WTC11 (cell line): Measurements from ENCODE around the gene CTNND2. TPM values are rescaled to one million over a fixed set of nuclear protein-coding genes. Genes with fewer than 3 reads are reported as not detected.

Source experiments
- ATAC-seq: fragments of 200-7000 bp; cut with Tn5 transposase; 2 replicates; pipeline ENCODE4 v1.10.0; 2021; ENCODE audit warnings: mild to moderate bottlenecking, moderate library complexity
- Bru-seq: library from RNA; stranded (reverse); fragments of 400-500 nt; gene quantifications from one replicate; lab custom pipeline; 2021; lab: Mats Ljungman, UMichigan
- CTCF ChIA-PET: fragments of 300-600 bp; sonication (Branson Sonifier 250); formaldehyde crosslinking; loops from one replicate; lab custom pipeline; 2021; ENCODE audit warnings: antibody characterized with exemption; lab: Charles Lee
- POLR2A ChIA-PET: fragments of 350-600 bp; sonication (Branson Sonifier 250); formaldehyde crosslinking; loops from one replicate; lab custom pipeline; 2021; ENCODE audit warnings: antibody characterized with exemption; lab: Charles Lee
- DNase-seq: peaks from one replicate; pipeline ENCODE4 v3.0.0; 2021; ENCODE audit warnings: low spot score
- H3K27ac Mint-ChIP-seq: 2 replicates; pipeline ENCODE4 v1.8.0; 2021; ENCODE audit warnings: mixed read lengths
- H3K27me3 Mint-ChIP-seq: 2 replicates; pipeline ENCODE4 v1.8.0; 2021; ENCODE audit warnings: low read depth, mild to moderate bottlenecking, moderate library complexity, mixed read lengths
- H3K36me3 Mint-ChIP-seq: 2 replicates; pipeline ENCODE4 v1.8.0; 2021; ENCODE audit warnings: mixed read lengths
- H3K4me1 Mint-ChIP-seq: 2 replicates; pipeline ENCODE4 v1.8.0; 2022; ENCODE audit warnings: mixed read lengths
- H3K4me3 Mint-ChIP-seq: 2 replicates; pipeline ENCODE4 v1.8.0; 2021; ENCODE audit warnings: mild to moderate bottlenecking, moderate library complexity, mixed read lengths
- H3K9me3 Mint-ChIP-seq: 2 replicates; pipeline ENCODE4 v1.8.0; 2021; ENCODE audit warnings: mixed read lengths
- ATF1 ChIP-seq: sonication (generic); formaldehyde crosslinking; IDR thresholded peaks from 2 replicates; pipeline ENCODE4 v1.8.1; 2023; ENCODE audit warnings: mild to moderate bottlenecking, moderate library complexity, missing genetic modification reagents
- CREM ChIP-seq: sonication (generic); formaldehyde crosslinking; IDR thresholded peaks from 2 replicates; pipeline ENCODE4 v1.8.1; 2022; ENCODE audit warnings: mild to moderate bottlenecking, missing genetic modification reagents, moderate library complexity
- E2F1 ChIP-seq: sonication (generic); formaldehyde crosslinking; IDR thresholded peaks from 2 replicates; pipeline ENCODE4 v1.8.0; 2022; ENCODE audit warnings: mild to moderate bottlenecking, missing genetic modification reagents
- E2F5 ChIP-seq: sonication (generic); formaldehyde crosslinking; IDR thresholded peaks from 2 replicates; pipeline ENCODE4 v1.8.1; 2022; ENCODE audit warnings: mild to moderate bottlenecking, moderate library complexity, missing genetic modification reagents
- ETV6 ChIP-seq: sonication (generic); formaldehyde crosslinking; IDR thresholded peaks from 2 replicates; pipeline ENCODE4 v1.8.1; 2022; ENCODE audit warnings: mild to moderate bottlenecking, missing genetic modification reagents
- FOXJ3 ChIP-seq: sonication (generic); formaldehyde crosslinking; IDR thresholded peaks from 2 replicates; pipeline ENCODE4 v1.9.0; 2021; ENCODE audit warnings: missing genetic modification reagents, mild to moderate bottlenecking, borderline replicate concordance
- FOXK1 ChIP-seq: sonication (generic); formaldehyde crosslinking; IDR thresholded peaks from 2 replicates; pipeline ENCODE4 v1.8.0; 2022; ENCODE audit warnings: mild to moderate bottlenecking, moderate library complexity, missing genetic modification reagents
- FOXP1 ChIP-seq: sonication (generic); formaldehyde crosslinking; IDR thresholded peaks from 2 replicates; pipeline ENCODE4 v1.8.0; 2022; ENCODE audit warnings: missing genetic modification reagents, mild to moderate bottlenecking, moderate library complexity, borderline replicate concordance
- GTF2I ChIP-seq: fragments of 250-450 bp; sonication (Bioruptor Pico); conservative IDR thresholded peaks from 2 replicates; pipeline ENCODE4 v1.4.0; 2021; ENCODE audit warnings: mild to moderate bottlenecking
- MAX ChIP-seq: sonication (generic); formaldehyde crosslinking; IDR thresholded peaks from 2 replicates; pipeline ENCODE4 v1.8.0; 2022; ENCODE audit warnings: mild to moderate bottlenecking, missing genetic modification reagents
- MXD4 ChIP-seq: fragments of 250-450 bp; sonication (Bioruptor Pico); IDR thresholded peaks from 2 replicates; pipeline ENCODE4 v1.8.0; 2021; ENCODE audit warnings: mild to moderate bottlenecking, moderate library complexity, borderline replicate concordance
- MYBL2 ChIP-seq: sonication (generic); formaldehyde crosslinking; IDR thresholded peaks from 2 replicates; pipeline ENCODE4 v1.8.1; 2023; ENCODE audit warnings: mild to moderate bottlenecking, moderate library complexity, missing genetic modification reagents
- NR1H2 ChIP-seq: sonication (generic); formaldehyde crosslinking; IDR thresholded peaks from 2 replicates; pipeline ENCODE4 v1.9.0; 2021; ENCODE audit warnings: mild to moderate bottlenecking, moderate library complexity, missing genetic modification reagents
- NR3C1 ChIP-seq: sonication (generic); formaldehyde crosslinking; conservative IDR thresholded peaks from 2 replicates; pipeline ENCODE4 v1.8.1; 2023; ENCODE audit warnings: low read depth, mild to moderate bottlenecking, missing genetic modification reagents
- PRDM15 ChIP-seq: sonication (generic); formaldehyde crosslinking; IDR thresholded peaks from 2 replicates; pipeline ENCODE4 v1.8.0; 2022; ENCODE audit warnings: missing genetic modification reagents
- PRRX2 ChIP-seq: fragments of 250-450 bp; sonication (Bioruptor Pico); IDR thresholded peaks from 2 replicates; pipeline ENCODE4 v1.8.0; 2021; ENCODE audit warnings: mild to moderate bottlenecking
- RORB ChIP-seq: fragments of 250-450 bp; sonication (Bioruptor Pico); IDR thresholded peaks from 2 replicates; pipeline ENCODE4 v1.9.0; 2021; ENCODE audit warnings: mild to moderate bottlenecking
- SMAD3 ChIP-seq: sonication (generic); formaldehyde crosslinking; IDR thresholded peaks from 2 replicates; pipeline ENCODE4 v1.8.0; 2022; ENCODE audit warnings: missing genetic modification reagents, mild to moderate bottlenecking, borderline replicate concordance
- SP1 ChIP-seq: sonication (generic); formaldehyde crosslinking; conservative IDR thresholded peaks from 2 replicates; pipeline ENCODE4 v1.8.1; 2022; ENCODE audit warnings: missing genetic modification reagents
- TEAD1 ChIP-seq: sonication (generic); formaldehyde crosslinking; IDR thresholded peaks from 2 replicates; pipeline ENCODE4 v1.8.0; 2022; ENCODE audit warnings: mild to moderate bottlenecking, missing genetic modification reagents
- TP53 ChIP-seq: sonication (generic); formaldehyde crosslinking; IDR thresholded peaks from 2 replicates; pipeline ENCODE4 v1.8.1; 2023; ENCODE audit warnings: mild to moderate bottlenecking, missing genetic modification reagents
- ZBTB21 ChIP-seq: sonication (generic); formaldehyde crosslinking; IDR thresholded peaks from 2 replicates; pipeline ENCODE4 v1.8.1; 2023; ENCODE audit warnings: mild to moderate bottlenecking, missing genetic modification reagents, borderline replicate concordance
- ZNF219 ChIP-seq: sonication (generic); formaldehyde crosslinking; IDR thresholded peaks from 2 replicates; pipeline ENCODE4 v1.8.0; 2023; ENCODE audit warnings: missing genetic modification reagents, mild to moderate bottlenecking, borderline replicate concordance
- long read RNA-seq, 3 experiments: library from RNA in 1 of 3; library from capped mRNA in 1 of 3; library from polyadenylated mRNA in 1 of 3; unstranded in 2 of 3; stranded (forward) in 1 of 3; transcript quantifications; one replicate each; pipeline ENCODE4 v2.0.0, GENCODE V29; 2021
- total RNA-seq: library from RNA; stranded (reverse); gene quantifications from 3 replicates; pipeline ENCODE4 v1.2.3, GENCODE V29; 2021
- TF ChIP-seq, protein P1 (sequence below): sonication (generic); formaldehyde crosslinking; IDR thresholded peaks from 2 replicates; pipeline ENCODE4 v1.8.1; 2022; ENCODE audit warnings: low read depth, missing genetic modification reagents, borderline replicate concordance
- TF ChIP-seq, protein P2 (sequence below): sonication (generic); formaldehyde crosslinking; IDR thresholded peaks from 2 replicates; pipeline ENCODE4 v1.8.1; 2023; ENCODE audit warnings: mild to moderate bottlenecking, moderate library complexity, missing genetic modification reagents
- TF ChIP-seq, protein P3 (sequence below): sonication (generic); formaldehyde crosslinking; IDR thresholded peaks from 2 replicates; pipeline ENCODE4 v1.8.1; 2023; ENCODE audit warnings: mild to moderate bottlenecking, missing genetic modification reagents, moderate library complexity

The CTNND2 gene
- total RNA-seq (8.6 to 11.9 TPM (median 10.4 TPM) in 3 replicates), Bru-seq, nascent RNA (percentile 44 among the genes with signal in this experiment)
- long read RNA-seq, experiment 1, full-length matches to known transcripts, result 6 of 21 reads
- long read RNA-seq, experiment 1, partial matches to known transcripts, result 5 of 21 reads
- long read RNA-seq, experiment 1, other reads (novel, unspliced or antisense), result 10 of 21 reads
- long read RNA-seq, experiment 2, full-length matches to known transcripts, result 1 of 10 reads
- long read RNA-seq, experiment 2, partial matches to known transcripts, result 3 of 10 reads
- long read RNA-seq, experiment 2, other reads (novel, unspliced or antisense), result 6 of 10 reads
- long read RNA-seq, experiment 3, result 0 reads

DNA sequence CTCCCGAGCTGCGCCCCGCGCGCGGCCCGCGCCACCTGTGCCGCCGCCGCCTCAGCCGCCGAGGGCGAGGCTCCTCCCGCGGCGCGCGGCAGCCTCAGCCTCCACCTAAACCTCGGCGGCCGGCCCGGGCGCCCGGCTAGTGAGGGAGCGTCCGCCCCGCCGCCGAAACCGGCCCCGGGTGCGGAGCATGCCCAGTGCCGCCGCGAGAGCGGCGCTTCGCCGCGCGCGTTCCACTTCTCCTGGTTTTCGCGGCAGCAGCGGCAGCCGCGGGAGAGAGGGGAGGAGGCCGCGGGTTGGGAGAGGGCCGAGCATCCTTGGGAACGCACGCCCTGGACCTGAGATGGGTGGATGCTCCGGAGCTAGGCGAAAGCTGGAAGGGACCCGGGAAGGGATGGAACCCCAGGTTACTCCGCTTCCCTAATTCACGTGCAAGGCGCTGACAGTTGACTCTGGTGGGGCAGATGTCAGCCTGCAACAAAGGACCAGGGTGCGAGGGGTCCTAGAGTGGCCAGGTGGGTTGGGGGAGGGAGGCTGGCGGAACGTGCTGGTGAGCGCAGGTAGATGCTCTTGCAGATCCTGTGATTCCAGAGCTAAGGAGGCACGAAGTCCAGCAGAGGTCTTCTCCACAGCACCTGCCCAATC, at the start of gene CTNND2:
TSS of gene CTNND2 (minus strand) at position 182 of the 642 bp plus-strand sequence. CDS start 593 bp downstream, outside the sequence.
- CTCF ChIA-PET, result interaction anchor here (0.6 to 1.6 kb wide), 6 partner anchors 11 to 120 kb away, joined by 3 to 6 read pairs (median 4); no protein-coding TSS in a partner anchor
- TF ChIP-seq MXD4 (CRISPR knock-in tag), result no peak
- TF ChIP-seq, protein P1, sequence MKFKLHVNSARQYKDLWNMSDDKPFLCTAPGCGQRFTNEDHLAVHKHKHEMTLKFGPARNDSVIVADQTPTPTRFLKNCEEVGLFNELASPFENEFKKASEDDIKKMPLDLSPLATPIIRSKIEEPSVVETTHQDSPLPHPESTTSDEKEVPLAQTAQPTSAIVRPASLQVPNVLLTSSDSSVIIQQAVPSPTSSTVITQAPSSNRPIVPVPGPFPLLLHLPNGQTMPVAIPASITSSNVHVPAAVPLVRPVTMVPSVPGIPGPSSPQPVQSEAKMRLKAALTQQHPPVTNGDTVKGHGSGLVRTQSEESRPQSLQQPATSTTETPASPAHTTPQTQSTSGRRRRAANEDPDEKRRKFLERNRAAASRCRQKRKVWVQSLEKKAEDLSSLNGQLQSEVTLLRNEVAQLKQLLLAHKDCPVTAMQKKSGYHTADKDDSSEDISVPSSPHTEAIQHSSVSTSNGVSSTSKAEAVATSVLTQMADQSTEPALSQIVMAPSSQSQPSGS (CRISPR knock-in tag), result no peak
- TF ChIP-seq CREM (CRISPR knock-in tag), result no peak; the same call in 1 of the 2 replicates
- TF ChIP-seq ATF1 (CRISPR knock-in tag), result no peak
- TF ChIP-seq ZNF219 (CRISPR knock-in tag), result no peak
- TF ChIP-seq MYBL2 (CRISPR knock-in tag), result peak; percentile 61; the same call in 1 of the 2 replicates
- 0 out of 2 replicates have a peak, but pooled peaks have one; percentile 22 for TF ChIP-seq ETV6 (CRISPR knock-in tag)
- TF ChIP-seq TEAD1 (CRISPR knock-in tag), result 0 out of 2 replicates have a peak, but pooled peaks have one; percentile 21
- 0 out of 2 replicates have a peak, but pooled peaks have one; percentile 18 for TF ChIP-seq PRRX2 (CRISPR knock-in tag)
- TF ChIP-seq GTF2I (CRISPR knock-in tag), result no peak
- peak; percentile 69; the same call in 1 of the 2 replicates for TF ChIP-seq E2F5 (CRISPR knock-in tag)
- 0 out of 2 replicates have a peak, but pooled peaks have one; percentile 26 for TF ChIP-seq SMAD3 (CRISPR knock-in tag)
- peak; percentile 66; the same call in 1 of the 2 replicates for TF ChIP-seq SP1 (CRISPR knock-in tag)
- peak; percentile 75; the same call in 1 of the 2 replicates for TF ChIP-seq FOXP1
- peak; percentile 65; the same call in 1 of the 2 replicates for TF ChIP-seq TP53 (CRISPR knock-in tag)
- peak; percentile 100 for TF ChIP-seq PRDM15 (CRISPR knock-in tag)
- TF ChIP-seq FOXJ3 (CRISPR knock-in tag), result no peak
- 0 out of 2 replicates have a peak, but pooled peaks have one; percentile 24 for TF ChIP-seq NR1H2 (CRISPR knock-in tag)
- TF ChIP-seq, protein P2, sequence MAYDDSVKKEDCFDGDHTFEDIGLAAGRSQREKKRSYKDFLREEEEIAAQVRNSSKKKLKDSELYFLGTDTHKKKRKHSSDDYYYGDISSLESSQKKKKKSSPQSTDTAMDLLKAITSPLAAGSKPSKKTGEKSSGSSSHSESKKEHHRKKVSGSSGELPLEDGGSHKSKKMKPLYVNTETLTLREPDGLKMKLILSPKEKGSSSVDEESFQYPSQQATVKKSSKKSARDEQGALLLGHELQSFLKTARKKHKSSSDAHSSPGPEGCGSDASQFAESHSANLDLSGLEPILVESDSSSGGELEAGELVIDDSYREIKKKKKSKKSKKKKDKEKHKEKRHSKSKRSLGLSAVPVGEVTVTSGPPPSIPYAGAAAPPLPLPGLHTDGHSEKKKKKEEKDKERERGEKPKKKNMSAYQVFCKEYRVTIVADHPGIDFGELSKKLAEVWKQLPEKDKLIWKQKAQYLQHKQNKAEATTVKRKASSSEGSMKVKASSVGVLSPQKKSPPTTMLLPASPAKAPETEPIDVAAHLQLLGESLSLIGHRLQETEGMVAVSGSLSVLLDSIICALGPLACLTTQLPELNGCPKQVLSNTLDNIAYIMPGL (CRISPR knock-in tag), result peak; percentile 32; the same call in 1 of the 2 replicates
- TF ChIP-seq FOXK1, result no peak; the same call in 1 of the 2 replicates
- TF ChIP-seq MAX (CRISPR knock-in tag), result peak; percentile 77
- 0 out of 2 replicates have a peak, but pooled peaks have one; percentile 38 for TF ChIP-seq ZBTB21
- no peak for TF ChIP-seq E2F1 (CRISPR knock-in tag)
- TF ChIP-seq NR3C1 (CRISPR knock-in tag), result no peak
- TF ChIP-seq RORB (CRISPR knock-in tag), result no peak
- TF ChIP-seq, protein P3, sequence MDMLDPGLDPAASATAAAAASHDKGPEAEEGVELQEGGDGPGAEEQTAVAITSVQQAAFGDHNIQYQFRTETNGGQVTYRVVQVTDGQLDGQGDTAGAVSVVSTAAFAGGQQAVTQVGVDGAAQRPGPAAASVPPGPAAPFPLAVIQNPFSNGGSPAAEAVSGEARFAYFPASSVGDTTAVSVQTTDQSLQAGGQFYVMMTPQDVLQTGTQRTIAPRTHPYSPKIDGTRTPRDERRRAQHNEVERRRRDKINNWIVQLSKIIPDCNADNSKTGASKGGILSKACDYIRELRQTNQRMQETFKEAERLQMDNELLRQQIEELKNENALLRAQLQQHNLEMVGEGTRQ (CRISPR knock-in tag), result no peak

More for the DNA sequence above, at the start of gene CTNND2:
- Mint-ChIP-seq H3K27me3 (peaks cover 44% of the 10 kb centered on the region), H3K9me3 (no peaks in the 10 kb centered on the region), H3K36me3 (no peaks in the 10 kb centered on the region), H3K27ac (no peak within 1 kb of the TSS), H3K4me1 (peaks cover 30% of the 10 kb centered on the region), H3K4me3 (peak within 1 kb of the TSS; percentile 74)
- POLR2A ChIA-PET, result no interaction called here
- ATAC-seq, result peak; percentile 90
- DNase-seq, result peak; percentile 86
